ENCODE measurements around the gene CHD3.

Gene CHD3

DNA sequence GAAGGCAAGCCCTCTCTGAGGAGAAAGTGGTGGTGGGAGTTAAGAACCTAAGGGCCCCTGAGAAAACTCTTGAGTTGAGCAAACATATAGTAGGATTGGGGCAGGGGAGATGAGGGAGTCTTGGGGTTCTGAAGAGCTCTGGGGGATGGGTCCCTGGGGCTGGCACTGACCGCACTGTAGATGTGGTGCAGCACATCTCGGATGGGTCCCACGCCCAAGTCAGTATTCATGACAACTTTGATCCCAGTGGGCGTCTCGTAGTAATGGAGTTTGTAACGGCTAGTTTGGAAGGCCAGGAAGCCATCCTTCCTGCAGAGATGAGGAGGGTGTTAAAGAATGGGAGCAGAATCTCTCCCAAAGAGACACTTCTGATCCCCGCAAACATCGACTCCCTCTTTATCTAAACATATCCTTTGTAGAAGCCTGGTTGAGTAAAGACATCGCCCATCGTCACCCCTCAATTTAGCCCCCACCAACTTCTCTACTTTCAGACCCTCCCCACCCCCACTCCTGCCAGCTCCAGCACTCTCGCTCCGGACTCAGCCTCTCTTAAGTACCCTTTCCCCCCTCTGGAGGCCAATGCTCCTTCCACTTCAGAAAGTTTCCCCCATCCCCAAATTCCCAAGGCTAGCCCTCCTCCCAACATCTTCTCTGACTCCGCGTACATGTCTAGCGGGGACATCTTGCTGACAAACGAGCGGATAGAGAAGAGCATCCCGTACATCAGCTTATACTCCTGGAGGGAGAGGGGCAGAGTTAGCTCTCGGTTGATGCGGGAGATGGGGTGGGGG lies 42.4 kb downstream of the CHD3 start:
- H3K4me2 ChIP-seq, result peak overlapping the region; percentile 95
- peak overlapping the region; percentile 89 for H3K27ac ChIP-seq
- H3K4me1 ChIP-seq, result peaks cover 58% of the 10 kb centered on the region
- no peaks in the 10 kb centered on the region for H3K9me3 ChIP-seq
- H3K9ac ChIP-seq, result peak overlapping the region; percentile 88
- TF ChIP-seq Cebpa-rat (IDR thresholded peaks at IDR 0.05), result no peak
- peak overlapping the region; percentile 85 for H3K4me3 ChIP-seq
- H3K36me3 ChIP-seq, result peaks cover 27% of the 10 kb centered on the region
- no peaks in the 10 kb centered on the region for H3K27me3 ChIP-seq
- no peaks in the 10 kb centered on the region for H4K20me1 ChIP-seq

- peaks cover 31% of the 10 kb centered on the region for H3K36me3 ChIP-seq
- peak within 1 kb of the TSS; percentile 89 for H3K27ac ChIP-seq
- H3K27me3 ChIP-seq, result no peaks in the 10 kb centered on the region
- no peak for TF ChIP-seq Cebpa-rat (IDR thresholded peaks at IDR 0.05)
- H4K20me1 ChIP-seq, result no peaks in the 10 kb centered on the region
- H3K4me3 ChIP-seq, result peak within 1 kb of the TSS; percentile 85
- peak within 1 kb of the TSS; percentile 95 for H3K4me2 ChIP-seq
- H3K9me3 ChIP-seq, result no peaks in the 10 kb centered on the region
- H3K9ac ChIP-seq, result peak within 1 kb of the TSS; percentile 88
- peaks cover 62% of the 10 kb centered on the region for H3K4me1 ChIP-seq
Observed at GRCh38 chr17:7931709-7932482, 43.3 kb downstream of the CHD3 start, which contains the start of the genes CNTROB and TRAPPC1. Gene CNTROB (plus strand): TSS chr17:7932206. CDS start chr17:7933080, 874 bp downstream. Gene TRAPPC1 (minus strand): TSS chr17:7931946. CDS start chr17:7931829, 117 bp downstream.

- Histone ChIP-seq H3K9me3 (no peaks in the 10 kb centered on the region), H3K4me3 (peak overlapping the region; percentile 85), H3K4me2 (peak overlapping the region; percentile 93), H3K27me3 (no peaks in the 10 kb centered on the region), H4K20me1 (no peaks in the 10 kb centered on the region), H3K9ac (peak overlapping the region; percentile 88), H3K27ac (peak overlapping the region; percentile 89), H3K4me1 (peaks cover 62% of the 10 kb centered on the region), H3K36me3 (peaks cover 36% of the 10 kb centered on the region)
- no peak for TF ChIP-seq Cebpa-rat (IDR thresholded peaks at IDR 0.05)
Observed at GRCh38 chr17:7932483-7932891, 43.9 kb downstream of the CHD3 start.

DNA sequence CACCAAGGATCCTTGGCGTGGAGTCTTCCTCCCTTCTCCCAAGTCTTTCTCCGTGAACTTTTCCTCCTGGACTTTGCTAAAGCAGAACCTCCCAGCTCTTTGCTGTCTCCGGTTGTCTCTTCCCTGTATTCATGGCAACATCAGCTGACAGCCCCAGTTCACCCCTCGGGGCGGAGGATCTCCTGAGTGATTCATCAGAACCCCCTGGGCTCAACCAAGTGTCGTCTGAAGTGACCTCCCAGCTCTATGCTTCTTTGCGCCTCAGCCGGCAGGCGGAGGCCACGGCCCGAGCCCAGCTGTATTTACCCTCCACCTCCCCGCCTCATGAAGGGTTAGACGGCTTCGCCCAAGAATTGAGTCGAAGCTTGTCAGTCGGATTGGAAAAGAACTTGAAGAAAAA lies 44.4 kb downstream of the CHD3 start:
- no peaks in the 10 kb centered on the region for H4K20me1 ChIP-seq
- peak overlapping the region; percentile 85 for H3K4me3 ChIP-seq
- H3K27ac ChIP-seq, result peak overlapping the region; percentile 89
- H3K9me3 ChIP-seq, result no peaks in the 10 kb centered on the region
- H3K4me1 ChIP-seq, result peaks cover 62% of the 10 kb centered on the region
- H3K36me3 ChIP-seq, result peaks cover 39% of the 10 kb centered on the region
- peak overlapping the region; percentile 88 for H3K9ac ChIP-seq
- no peaks in the 10 kb centered on the region for H3K27me3 ChIP-seq
- TF ChIP-seq Cebpa-rat (IDR thresholded peaks at IDR 0.05), result no peak
- H3K4me2 ChIP-seq, result peak overlapping the region; percentile 93

- Histone ChIP-seq H3K9ac (no peak overlapping the region), H3K27ac (no peak overlapping the region), H4K20me1 (no peaks in the 10 kb centered on the region), H3K4me2 (0 out of 2 replicates have a peak overlapping the region, but pooled peaks have one; percentile 14), H3K36me3 (peaks cover 68% of the 10 kb centered on the region), H3K9me3 (no peaks in the 10 kb centered on the region), H3K27me3 (no peaks in the 10 kb centered on the region), H3K4me1 (peaks cover 44% of the 10 kb centered on the region), H3K4me3 (no peak overlapping the region)
- no peak for TF ChIP-seq Cebpa-rat (IDR thresholded peaks at IDR 0.05)
Observed at GRCh38 chr17:7935859-7936258, 47.3 kb downstream of the CHD3 start.

DNA sequence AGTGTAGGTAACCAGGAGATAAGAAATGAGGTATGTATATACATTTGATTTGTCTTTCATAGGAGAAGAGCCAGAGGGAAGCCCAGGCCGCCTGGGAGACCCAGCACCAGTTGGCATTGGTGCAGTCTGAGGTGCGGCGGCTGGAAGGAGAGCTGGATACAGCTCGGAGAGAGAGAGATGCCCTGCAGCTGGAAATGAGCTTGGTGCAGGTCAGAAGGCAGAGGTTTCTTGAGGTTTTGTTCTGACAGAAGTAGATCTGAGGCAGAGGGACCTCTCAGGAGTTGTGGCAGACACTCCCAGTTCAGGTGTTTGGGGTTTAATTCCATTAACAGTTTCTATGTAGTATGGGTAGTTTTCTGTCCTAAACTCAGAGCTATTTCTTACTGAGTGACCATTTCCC lies 51.4 kb downstream of the CHD3 start:
- Histone ChIP-seq H3K9ac (no peak overlapping the region), H3K27me3 (no peaks in the 10 kb centered on the region), H3K4me1 (peaks cover 27% of the 10 kb centered on the region), H3K9me3 (no peaks in the 10 kb centered on the region), H3K4me2 (no peak overlapping the region), H3K27ac (no peak overlapping the region), H4K20me1 (no peaks in the 10 kb centered on the region), H3K36me3 (peaks cover 96% of the 10 kb centered on the region), H3K4me3 (no peak overlapping the region)
- TF ChIP-seq Cebpa-rat (IDR thresholded peaks at IDR 0.05), result no peak

DNA sequence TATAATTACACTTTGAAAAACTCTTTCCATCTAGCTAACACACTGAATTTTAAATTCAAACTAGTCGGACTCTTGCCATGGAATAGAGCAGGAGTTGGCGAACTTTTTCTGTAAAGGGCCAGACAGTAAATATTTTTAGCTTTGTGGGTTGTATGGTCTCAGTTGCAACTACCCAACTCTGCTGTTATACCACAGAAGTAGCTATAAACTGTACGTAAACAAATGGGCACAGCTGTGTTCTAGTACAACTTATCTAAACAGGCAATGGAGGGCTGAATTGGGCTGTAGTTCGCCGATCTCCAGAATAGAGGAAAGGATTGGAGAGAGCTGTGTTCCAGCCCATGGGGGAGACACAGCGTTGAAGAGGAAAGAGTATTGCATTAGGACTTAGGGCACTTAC lies 52.2 kb downstream of the CHD3 start:
- Histone ChIP-seq H3K36me3 (peaks cover 96% of the 10 kb centered on the region), H3K9ac (no peak overlapping the region), H3K9me3 (no peaks in the 10 kb centered on the region), H3K4me2 (no peak overlapping the region), H3K27ac (no peak overlapping the region), H3K27me3 (no peaks in the 10 kb centered on the region), H3K4me3 (no peak overlapping the region), H3K4me1 (peaks cover 27% of the 10 kb centered on the region), H4K20me1 (no peaks in the 10 kb centered on the region)
- no peak for TF ChIP-seq Cebpa-rat (IDR thresholded peaks at IDR 0.05)

GRCh38 chr17:7943291-7943690 lies 54.7 kb downstream of the CHD3 start:
- H3K4me1 ChIP-seq, result peaks cover 22% of the 10 kb centered on the region
- H3K4me3 ChIP-seq, result no peak overlapping the region
- TF ChIP-seq Cebpa-rat (IDR thresholded peaks at IDR 0.05), result no peak
- no peaks in the 10 kb centered on the region for H3K9me3 ChIP-seq
- no peak overlapping the region for H3K4me2 ChIP-seq
- no peak overlapping the region for H3K27ac ChIP-seq
- H3K9ac ChIP-seq, result no peak overlapping the region
- H3K36me3 ChIP-seq, result peaks cover 96% of the 10 kb centered on the region
- H3K27me3 ChIP-seq, result no peaks in the 10 kb centered on the region
- H4K20me1 ChIP-seq, result no peaks in the 10 kb centered on the region

DNA sequence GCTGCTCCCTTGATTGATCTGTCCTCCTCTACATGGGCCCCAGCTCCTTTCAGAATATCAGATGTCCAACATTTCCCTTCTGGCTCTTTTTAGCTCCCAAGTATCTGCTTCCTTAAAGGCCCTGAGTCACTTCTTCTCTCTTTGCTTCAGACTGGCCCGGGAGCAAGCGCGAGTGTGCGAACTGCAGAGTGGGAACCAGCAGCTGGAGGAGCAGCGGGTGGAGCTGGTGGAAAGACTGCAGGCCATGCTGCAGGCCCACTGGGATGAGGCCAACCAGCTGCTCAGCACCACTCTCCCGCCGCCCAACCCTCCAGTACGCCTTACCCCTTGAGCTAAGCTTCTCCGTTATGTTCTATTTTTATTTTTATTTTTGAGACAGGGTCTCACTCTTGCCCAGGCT lies 55.7 kb downstream of the CHD3 start:
- H3K27ac ChIP-seq, result no peak overlapping the region
- H3K9ac ChIP-seq, result no peak overlapping the region
- H3K4me1 ChIP-seq, result peaks cover 22% of the 10 kb centered on the region
- no peaks in the 10 kb centered on the region for H3K9me3 ChIP-seq
- peak overlapping the region; percentile 48; the same call in 1 of the 2 replicates for H3K4me2 ChIP-seq
- no peak overlapping the region for H3K4me3 ChIP-seq
- no peak for TF ChIP-seq Cebpa-rat (IDR thresholded peaks at IDR 0.05)
- H3K27me3 ChIP-seq, result no peaks in the 10 kb centered on the region
- no peaks in the 10 kb centered on the region for H4K20me1 ChIP-seq
- H3K36me3 ChIP-seq, result peaks cover 96% of the 10 kb centered on the region

DNA sequence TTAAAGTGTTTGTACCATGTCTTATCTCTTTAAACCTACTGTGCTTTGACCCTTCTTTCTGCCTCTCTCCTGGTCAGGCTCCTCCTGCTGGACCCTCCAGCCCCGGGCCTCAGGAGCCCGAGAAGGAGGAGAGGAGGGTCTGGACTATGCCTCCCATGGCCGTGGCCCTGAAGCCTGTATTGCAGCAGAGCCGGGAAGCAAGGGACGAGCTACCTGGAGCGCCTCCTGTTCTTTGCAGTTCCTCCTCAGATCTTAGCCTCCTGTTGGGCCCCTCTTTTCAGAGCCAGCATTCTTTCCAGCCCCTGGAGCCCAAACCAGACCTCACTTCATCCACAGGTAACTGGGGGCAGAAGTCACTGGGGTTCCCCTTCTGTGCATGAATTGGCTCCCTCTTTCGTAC lies 57.1 kb downstream of the CHD3 start:
- Histone ChIP-seq H3K4me3 (no peak overlapping the region), H3K4me2 (peak overlapping the region; percentile 48), H3K9me3 (no peaks in the 10 kb centered on the region), H3K27me3 (no peaks in the 10 kb centered on the region), H3K9ac (no peak overlapping the region), H3K27ac (peak overlapping the region; percentile 18; the same call in 1 of the 2 replicates), H3K4me1 (peaks cover 22% of the 10 kb centered on the region), H4K20me1 (no peaks in the 10 kb centered on the region), H3K36me3 (peaks cover 96% of the 10 kb centered on the region)
- no peak for TF ChIP-seq Cebpa-rat (IDR thresholded peaks at IDR 0.05)
